ENCODE results near the gene ANKRD9. TPM values are rescaled to one million over a fixed set of nuclear protein-coding genes. Genes with fewer than 3 reads are reported as not detected.

The ANKRD9 gene
- total RNA-seq, 1 experiment from 2014 or later: 0.04 TPM

- Histone ChIP-seq H3K27me3 (ENCODE audit: low read length) (no peaks in the 10 kb centered on the region), H2AFZ (ENCODE audit: low read length) (no peak overlapping the region), H3K4me2 (ENCODE audit: low read depth, low read length, poor library complexity, severe bottlenecking) (no peak overlapping the region), H3K4me3 (ENCODE audit: low read length) (no peak overlapping the region), H3K79me2 (ENCODE audit: low read length) (no peaks in the 10 kb centered on the region), H3K9ac (ENCODE audit: low read length) (no peak overlapping the region), H3K4me1 (ENCODE audit: low read length) (no peaks in the 10 kb centered on the region), H3K36me3 (ENCODE audit: insufficient read depth, low read length) (no peaks in the 10 kb centered on the region), H3K9me2 (replicated peaks; ENCODE audit: insufficient read depth, low read length) (no peaks in the 10 kb centered on the region), H3K27ac (ENCODE audit: low read length) (no peak overlapping the region), H3K9me3 (ENCODE audit: low read length) (no peaks in the 10 kb centered on the region), H4K20me1 (ENCODE audit: insufficient read depth, low read depth, low read length) (0 out of 2 replicates have a peak, but pooled peaks cover 4% of the 10 kb centered on the region)
- no peak for DNase-seq
Observed at GRCh38 chr14:102492531-102492910, 17.1 kb downstream of the ANKRD9 start.

GRCh38 chr14:102491786-102492530, 17.6 kb downstream of the ANKRD9 start:
- Histone ChIP-seq H3K4me3 (ENCODE audit: low read length) (no peak overlapping the region), H3K4me1 (ENCODE audit: low read length) (no peaks in the 10 kb centered on the region), H4K20me1 (ENCODE audit: insufficient read depth, low read depth, low read length) (0 out of 2 replicates have a peak, but pooled peaks cover 4% of the 10 kb centered on the region), H3K9me3 (ENCODE audit: low read length) (no peaks in the 10 kb centered on the region), H3K27ac (ENCODE audit: low read length) (no peak overlapping the region), H3K27me3 (ENCODE audit: low read length) (no peaks in the 10 kb centered on the region), H3K9ac (ENCODE audit: low read length) (no peak overlapping the region), H3K36me3 (ENCODE audit: insufficient read depth, low read length) (no peaks in the 10 kb centered on the region), H3K79me2 (ENCODE audit: low read length) (no peaks in the 10 kb centered on the region), H2AFZ (ENCODE audit: low read length) (no peak overlapping the region), H3K9me2 (replicated peaks; ENCODE audit: insufficient read depth, low read length) (no peaks in the 10 kb centered on the region), H3K4me2 (ENCODE audit: low read depth, low read length, poor library complexity, severe bottlenecking) (no peak overlapping the region)
- no peak for DNase-seq

DNA sequence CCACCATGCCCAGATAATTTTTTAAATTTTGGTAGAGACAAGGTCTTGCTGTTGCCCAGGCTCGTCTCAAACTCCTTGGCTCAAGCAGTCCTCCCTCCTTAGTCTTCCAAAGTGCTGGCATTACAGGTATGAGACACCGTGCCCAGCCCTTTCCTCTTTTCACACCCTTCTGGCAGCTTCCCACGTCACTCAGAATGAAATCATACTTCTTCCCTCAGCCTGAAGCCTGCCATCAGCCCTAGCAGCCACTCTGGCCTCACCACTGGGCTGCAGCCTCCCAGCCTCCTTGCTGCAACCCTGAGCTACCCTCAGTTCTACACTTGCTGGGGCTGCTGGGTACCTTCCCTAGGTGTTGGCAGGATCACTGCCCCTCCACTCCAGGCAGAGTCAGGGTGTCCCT, 18.2 kb downstream of the ANKRD9 start:
- no peaks in the 10 kb centered on the region for H3K9me3 ChIP-seq (ENCODE audit: low read length)
- no peaks in the 10 kb centered on the region for H3K27me3 ChIP-seq (ENCODE audit: low read length)
- no peak overlapping the region for H3K4me3 ChIP-seq (ENCODE audit: low read length)
- H4K20me1 ChIP-seq (ENCODE audit: insufficient read depth, low read depth, low read length): 0 out of 2 replicates have a peak, but pooled peaks cover 4% of the 10 kb centered on the region
- no peaks in the 10 kb centered on the region for H3K9me2 ChIP-seq (replicated peaks; ENCODE audit: insufficient read depth, low read length)
- no peak overlapping the region for H3K27ac ChIP-seq (ENCODE audit: low read length)
- H3K4me2 ChIP-seq (ENCODE audit: low read depth, low read length, poor library complexity, severe bottlenecking): no peak overlapping the region
- no peaks in the 10 kb centered on the region for H3K4me1 ChIP-seq (ENCODE audit: low read length)
- no peaks in the 10 kb centered on the region for H3K36me3 ChIP-seq (ENCODE audit: insufficient read depth, low read length)
- no peaks in the 10 kb centered on the region for H3K79me2 ChIP-seq (ENCODE audit: low read length)
- no peak overlapping the region for H3K9ac ChIP-seq (ENCODE audit: low read length)
- no peak overlapping the region for H2AFZ ChIP-seq (ENCODE audit: low read length)
- DNase-seq: no peak

DNA sequence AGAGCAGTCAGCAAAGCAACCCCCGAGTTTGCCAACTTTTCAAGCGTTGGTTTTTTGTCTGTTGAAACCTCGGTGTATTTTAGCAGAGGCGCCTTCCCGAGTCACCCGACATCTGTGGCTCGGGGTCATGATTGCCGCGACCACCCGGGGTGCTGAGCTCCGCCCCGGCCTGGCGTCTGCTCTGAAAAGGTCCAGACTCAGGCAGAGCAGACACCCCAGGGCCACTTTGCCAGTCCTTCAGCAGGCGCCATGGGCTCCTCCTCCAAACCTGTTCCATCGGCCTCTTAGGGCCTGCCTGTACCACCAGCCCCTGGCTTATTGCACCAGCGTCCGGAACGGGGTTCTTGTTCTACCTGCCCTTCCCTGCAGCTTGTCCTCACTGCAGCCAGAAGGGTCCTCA, 19.1 kb downstream of the ANKRD9 start:
- Histone ChIP-seq H3K9me3 (ENCODE audit: low read length) (no peaks in the 10 kb centered on the region), H3K9me2 (replicated peaks; ENCODE audit: insufficient read depth, low read length) (no peaks in the 10 kb centered on the region), H3K27me3 (ENCODE audit: low read length) (no peaks in the 10 kb centered on the region), H3K4me1 (ENCODE audit: low read length) (no peaks in the 10 kb centered on the region), H3K27ac (ENCODE audit: low read length) (no peak overlapping the region), H3K9ac (ENCODE audit: low read length) (no peak overlapping the region), H3K36me3 (ENCODE audit: insufficient read depth, low read length) (no peaks in the 10 kb centered on the region), H3K4me3 (ENCODE audit: low read length) (no peak overlapping the region), H2AFZ (ENCODE audit: low read length) (no peak overlapping the region), H3K79me2 (ENCODE audit: low read length) (no peaks in the 10 kb centered on the region), H3K4me2 (ENCODE audit: low read depth, low read length, poor library complexity, severe bottlenecking) (no peak overlapping the region), H4K20me1 (ENCODE audit: insufficient read depth, low read depth, low read length) (0 out of 2 replicates have a peak, but pooled peaks cover 4% of the 10 kb centered on the region)
- DNase-seq: no peak

GRCh38 chr14:102487204-102487577, 22.4 kb downstream of the ANKRD9 start:
- Histone ChIP-seq H4K20me1 (ENCODE audit: insufficient read depth, low read depth, low read length) (no peaks in the 10 kb centered on the region), H3K4me3 (ENCODE audit: low read length) (no peak overlapping the region), H2AFZ (ENCODE audit: low read length) (no peak overlapping the region), H3K36me3 (ENCODE audit: insufficient read depth, low read length) (no peaks in the 10 kb centered on the region), H3K79me2 (ENCODE audit: low read length) (no peaks in the 10 kb centered on the region), H3K9ac (ENCODE audit: low read length) (no peak overlapping the region), H3K9me2 (replicated peaks; ENCODE audit: insufficient read depth, low read length) (no peaks in the 10 kb centered on the region), H3K4me1 (ENCODE audit: low read length) (no peaks in the 10 kb centered on the region), H3K27ac (ENCODE audit: low read length) (no peak overlapping the region), H3K4me2 (ENCODE audit: low read depth, low read length, poor library complexity, severe bottlenecking) (no peak overlapping the region), H3K9me3 (ENCODE audit: low read length) (no peaks in the 10 kb centered on the region), H3K27me3 (ENCODE audit: low read length) (no peaks in the 10 kb centered on the region)
- no peak for DNase-seq

GRCh38 chr14:102486513-102487203, 22.9 kb downstream of the ANKRD9 start:
- no peaks in the 10 kb centered on the region for H4K20me1 ChIP-seq (ENCODE audit: insufficient read depth, low read depth, low read length)
- no peaks in the 10 kb centered on the region for H3K9me2 ChIP-seq (replicated peaks; ENCODE audit: insufficient read depth, low read length)
- no peak for DNase-seq
- no peaks in the 10 kb centered on the region for H3K79me2 ChIP-seq (ENCODE audit: low read length)
- no peaks in the 10 kb centered on the region for H3K9me3 ChIP-seq (ENCODE audit: low read length)
- H3K27ac ChIP-seq (ENCODE audit: low read length): no peak overlapping the region
- no peak overlapping the region for H3K4me2 ChIP-seq (ENCODE audit: low read depth, low read length, poor library complexity, severe bottlenecking)
- no peaks in the 10 kb centered on the region for H3K27me3 ChIP-seq (ENCODE audit: low read length)
- H2AFZ ChIP-seq (ENCODE audit: low read length): no peak overlapping the region
- H3K4me1 ChIP-seq (ENCODE audit: low read length): no peaks in the 10 kb centered on the region
- H3K9ac ChIP-seq (ENCODE audit: low read length): no peak overlapping the region
- no peak overlapping the region for H3K4me3 ChIP-seq (ENCODE audit: low read length)
- no peaks in the 10 kb centered on the region for H3K36me3 ChIP-seq (ENCODE audit: insufficient read depth, low read length)

DNA sequence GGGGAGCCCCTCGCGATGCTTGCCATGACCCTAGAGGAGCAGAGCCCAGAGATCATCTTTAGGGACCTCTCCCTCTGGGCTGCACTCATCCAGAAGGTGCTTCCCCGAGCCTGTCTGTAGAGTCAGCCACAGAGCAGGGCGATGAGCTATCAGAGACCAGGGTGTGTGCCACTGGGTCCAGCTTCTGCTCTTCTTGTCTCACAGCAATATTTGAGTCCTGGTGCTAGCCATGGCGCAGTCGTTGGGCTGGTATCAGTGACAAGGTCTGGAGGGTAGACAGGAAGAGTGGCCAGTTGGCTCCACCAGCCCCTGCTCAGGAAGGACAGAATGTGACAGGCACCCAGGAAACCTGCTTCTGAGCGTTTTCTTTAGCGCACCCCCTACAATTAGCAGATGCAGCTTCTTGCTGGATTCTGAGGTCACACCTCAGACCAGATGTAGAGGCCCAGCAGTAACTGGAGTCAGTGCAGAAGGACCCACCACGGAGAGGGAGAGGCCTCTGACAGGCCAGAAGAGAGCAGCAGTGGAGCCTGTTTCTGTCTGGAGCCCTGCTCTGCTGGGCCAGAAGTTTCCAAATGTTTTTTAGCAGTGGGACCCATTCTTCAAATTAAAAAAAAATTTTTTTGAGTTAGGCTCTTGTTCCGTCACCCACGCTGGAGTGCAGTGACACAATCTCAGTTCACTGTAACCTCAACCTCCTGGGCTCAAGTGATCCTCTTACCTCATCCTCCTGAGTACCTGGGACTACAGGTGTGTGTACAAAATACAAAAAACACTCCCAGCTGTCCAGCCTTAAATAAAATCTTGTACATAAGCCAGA, 23.7 kb downstream of the ANKRD9 start:
- no peak overlapping the region for H3K9ac ChIP-seq (ENCODE audit: low read length)

DNA sequence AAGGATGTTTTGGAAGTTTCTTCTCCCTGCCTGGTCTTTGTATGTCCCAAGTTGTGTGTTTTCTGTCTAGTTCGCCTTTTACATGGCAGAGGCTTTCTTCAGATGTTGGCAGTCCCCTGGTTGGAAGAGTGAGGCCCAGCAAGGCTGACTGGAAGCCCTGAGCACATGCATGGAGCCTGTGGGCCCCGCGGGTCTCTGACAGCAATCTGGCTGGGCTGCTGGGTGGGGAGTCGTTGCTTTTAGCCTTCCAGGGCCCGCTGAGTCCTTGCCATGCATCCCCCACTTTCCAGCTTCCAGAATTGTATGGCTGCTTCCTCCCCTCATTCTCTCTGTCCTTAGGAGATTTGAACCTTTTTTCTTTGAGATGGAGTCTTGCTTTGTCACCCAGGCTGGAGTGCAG, 25.3 kb downstream of the ANKRD9 start:
- H3K9ac ChIP-seq (ENCODE audit: low read length): no peak overlapping the region
- H3K27me3 ChIP-seq (ENCODE audit: low read length): no peaks in the 10 kb centered on the region
- no peaks in the 10 kb centered on the region for H3K9me2 ChIP-seq (replicated peaks; ENCODE audit: insufficient read depth, low read length)
- H2AFZ ChIP-seq (ENCODE audit: low read length): no peak overlapping the region
- no peak overlapping the region for H3K4me3 ChIP-seq (ENCODE audit: low read length)
- no peak overlapping the region for H3K27ac ChIP-seq (ENCODE audit: low read length)
- H3K4me2 ChIP-seq (ENCODE audit: low read depth, low read length, poor library complexity, severe bottlenecking): no peak overlapping the region
- H3K9me3 ChIP-seq (ENCODE audit: low read length): no peaks in the 10 kb centered on the region
- no peak for DNase-seq
- no peaks in the 10 kb centered on the region for H3K4me1 ChIP-seq (ENCODE audit: low read length)
- H4K20me1 ChIP-seq (ENCODE audit: insufficient read depth, low read depth, low read length): no peaks in the 10 kb centered on the region
- H3K79me2 ChIP-seq (ENCODE audit: low read length): no peaks in the 10 kb centered on the region
- no peaks in the 10 kb centered on the region for H3K36me3 ChIP-seq (ENCODE audit: insufficient read depth, low read length)

More for the DNA sequence above, 23.7 kb downstream of the ANKRD9 start:
- no peaks in the 10 kb centered on the region for H3K9me2 ChIP-seq (replicated peaks; ENCODE audit: insufficient read depth, low read length)
- no peak overlapping the region for H3K4me3 ChIP-seq (ENCODE audit: low read length)
- H2AFZ ChIP-seq (ENCODE audit: low read length): no peak overlapping the region
- no peak overlapping the region for H3K27ac ChIP-seq (ENCODE audit: low read length)
- H3K4me2 ChIP-seq (ENCODE audit: low read depth, low read length, poor library complexity, severe bottlenecking): no peak overlapping the region
- no peaks in the 10 kb centered on the region for H3K36me3 ChIP-seq (ENCODE audit: insufficient read depth, low read length)
- H3K4me1 ChIP-seq (ENCODE audit: low read length): no peaks in the 10 kb centered on the region
- no peaks in the 10 kb centered on the region for H3K9me3 ChIP-seq (ENCODE audit: low read length)
- H3K27me3 ChIP-seq (ENCODE audit: low read length): no peaks in the 10 kb centered on the region
- no peaks in the 10 kb centered on the region for H3K79me2 ChIP-seq (ENCODE audit: low read length)
- no peak for DNase-seq
- no peaks in the 10 kb centered on the region for H4K20me1 ChIP-seq (ENCODE audit: insufficient read depth, low read depth, low read length)

All from Karpas-422 (cell line).